CD4-positive, alpha-beta T cell treated with Interleukin-15 for 4 hours (primary cell): ENCODE measurements around the gene GTF2A1L.
"Not testable (repeated sequence)": the region's sequence is repeated elsewhere in the genome, so short reads cannot be mapped to it uniquely, and the experiment has no call there.

Source experiments
- DNase-seq: peaks from one replicate; pipeline ENCODE4 v3.0.0-alpha.2; 2020; ENCODE audit warnings: low spot score

The GTF2A1L gene

GRCh38 chr2:48699348-48699930, 81.8 kb downstream of the GTF2A1L start:
- DNase-seq: no peak

- DNase-seq: not testable (repeated sequence)
Observed at GRCh38 chr2:48703621-48704020, 86.0 kb downstream of the GTF2A1L start.

GRCh38 chr2:48707466-48707865, 89.8 kb downstream of the GTF2A1L start:
- DNase-seq: no peak

- no peak for DNase-seq
Observed at GRCh38 chr2:48709096-48710034, 91.7 kb downstream of the GTF2A1L start.

GRCh38 chr2:48711343-48711742, 93.7 kb downstream of the GTF2A1L start:
- DNase-seq: no peak

GRCh38 chr2:48712151-48712550, 94.5 kb downstream of the GTF2A1L start:
- DNase-seq: no peak

- no peak for DNase-seq
Observed at GRCh38 chr2:48713647-48714046, 96.0 kb downstream of the GTF2A1L start.

GRCh38 chr2:48714245-48714644, 96.6 kb downstream of the GTF2A1L start:
- no peak for DNase-seq

GRCh38 chr2:48715042-48715899, 97.6 kb downstream of the GTF2A1L start:
- no peak for DNase-seq

- no peak for DNase-seq
Observed at GRCh38 chr2:48715956-48716355, 98.3 kb downstream of the GTF2A1L start.

GRCh38 chr2:48717846-48718245, 100.2 kb downstream of the GTF2A1L start:
- DNase-seq: no peak

GRCh38 chr2:48719480-48720177, 102.0 kb downstream of the GTF2A1L start:
- DNase-seq: no peak

- DNase-seq: no peak
Observed at GRCh38 chr2:48721158-48721557, 103.5 kb downstream of the GTF2A1L start.

- DNase-seq: no peak
Observed at GRCh38 chr2:48722391-48722790, 104.7 kb downstream of the GTF2A1L start.

- no peak for DNase-seq
Observed at GRCh38 chr2:48723129-48723528, 105.5 kb downstream of the GTF2A1L start.

- no peak for DNase-seq
Observed at GRCh38 chr2:48724278-48724677, 106.6 kb downstream of the GTF2A1L start.

- DNase-seq: no peak
Observed at GRCh38 chr2:48725696-48726494, 108.2 kb downstream of the GTF2A1L start.

- no peak for DNase-seq
Observed at GRCh38 chr2:48727560-48727959, 109.9 kb downstream of the GTF2A1L start.

GRCh38 chr2:48728295-48728694, 110.6 kb downstream of the GTF2A1L start:
- DNase-seq: no peak

- no peak for DNase-seq
Observed at GRCh38 chr2:48728840-48729239, 111.2 kb downstream of the GTF2A1L start.
